Stimulated activated CD4-positive, alpha-beta T cell treated with anti-CD3 and anti-CD28 coated beads, Interleukin-4, amount 100 ng/mL, for 48 hours (primary cell): Measurements from ENCODE around the gene HS1BP3.

Experiments
- DNase-seq, 2 donors: peaks; one replicate each; pipeline ENCODE4 v3.0.0-alpha.2; 2020; ENCODE audit warnings: low read depth in 2 of 2

HS1BP3 gene

DNA sequence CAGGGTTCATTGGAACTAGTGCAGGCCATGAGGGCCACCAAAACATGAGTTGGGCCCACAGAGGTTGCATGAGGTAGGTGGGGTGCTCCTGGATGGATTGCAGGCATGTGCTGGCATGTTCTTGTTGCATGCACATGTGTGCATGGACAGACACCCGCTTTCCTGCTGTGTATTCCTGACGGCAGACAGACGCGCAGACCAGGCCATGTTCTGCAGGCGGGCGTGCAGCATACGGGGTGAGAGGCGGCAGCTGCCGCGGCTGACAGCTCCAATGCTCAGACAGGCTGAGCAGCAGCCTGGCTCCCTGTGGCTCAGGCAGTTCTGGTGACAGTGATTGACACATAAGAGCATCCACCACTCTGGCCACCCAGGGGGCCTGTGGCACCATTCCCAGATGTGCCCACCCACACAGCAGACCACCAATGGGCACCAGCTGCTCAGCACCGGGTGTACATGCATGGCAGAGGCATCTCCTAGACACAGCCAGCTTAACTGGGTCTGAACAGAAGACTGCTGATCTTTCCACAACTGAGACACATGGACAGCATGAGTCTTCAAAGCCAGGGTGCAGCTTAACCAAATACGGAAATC is 21.2 kb downstream of the HS1BP3 start:
- no peak for DNase-seq

GRCh38 chr2:20629181-20629580 is 21.7 kb downstream of the HS1BP3 start:
- no peak for DNase-seq

- no peak for DNase-seq
Observed at GRCh38 chr2:20627712-20628380, 23.1 kb downstream of the HS1BP3 start.

DNA sequence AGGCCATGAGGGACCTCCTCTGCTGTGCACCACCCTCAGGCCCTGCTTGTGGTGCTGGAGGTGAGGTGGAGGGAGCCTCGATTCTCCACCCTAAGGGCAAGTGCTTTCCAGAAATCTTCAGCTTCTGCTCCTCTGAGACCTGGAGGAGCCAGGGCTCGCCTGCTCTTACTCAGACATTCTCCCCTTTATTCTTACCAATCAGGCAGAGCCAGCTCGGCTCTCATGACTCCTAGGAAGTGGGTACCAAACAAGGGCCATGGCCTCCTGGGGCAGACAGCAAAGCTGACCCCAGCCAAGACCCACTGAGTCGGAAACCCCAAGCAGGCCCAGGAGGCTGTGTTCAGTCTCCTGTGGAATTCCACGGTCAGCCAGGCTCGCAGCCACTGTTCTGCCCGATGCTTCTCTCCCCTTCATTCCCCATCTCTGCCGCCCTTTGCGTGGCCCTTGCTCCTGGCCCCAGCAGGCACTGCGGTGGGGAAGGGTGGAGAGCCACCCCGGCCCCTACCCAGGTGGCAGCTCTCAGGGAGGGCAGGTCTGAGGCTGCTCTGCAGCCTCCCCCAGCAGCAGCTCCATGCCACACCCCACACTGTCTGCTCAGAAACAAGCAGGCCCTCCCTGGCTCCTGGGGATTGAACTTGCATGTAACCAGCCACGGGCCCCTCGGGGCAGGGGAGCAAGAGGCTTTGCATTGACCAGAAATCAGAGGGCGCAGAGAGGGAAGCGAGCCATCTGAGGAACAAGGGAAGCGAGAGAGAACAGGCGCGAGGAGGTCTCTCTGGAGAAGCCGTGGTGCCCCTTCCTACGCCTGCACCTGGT is 24.0 kb downstream of the HS1BP3 start:
- no peak for DNase-seq

DNA sequence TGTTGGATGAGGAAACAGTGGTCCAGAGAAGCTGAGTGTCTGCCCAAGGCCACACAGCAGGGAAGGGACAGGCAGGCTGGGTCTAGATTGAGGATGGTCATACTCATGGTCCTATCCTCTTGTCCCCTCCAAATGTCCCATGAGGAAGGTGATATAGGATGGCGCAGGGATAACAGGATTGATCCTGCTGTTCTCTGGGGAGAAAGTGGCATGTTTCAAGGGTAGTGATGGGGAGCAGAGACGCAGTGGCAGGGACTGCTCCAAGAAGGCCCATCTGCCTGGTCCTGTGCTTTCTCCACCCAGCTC is 24.6 kb downstream of the HS1BP3 start:
- DNase-seq, result no peak

- no peak for DNase-seq
Observed at GRCh38 chr2:20625491-20626391, 25.2 kb downstream of the HS1BP3 start.

DNA sequence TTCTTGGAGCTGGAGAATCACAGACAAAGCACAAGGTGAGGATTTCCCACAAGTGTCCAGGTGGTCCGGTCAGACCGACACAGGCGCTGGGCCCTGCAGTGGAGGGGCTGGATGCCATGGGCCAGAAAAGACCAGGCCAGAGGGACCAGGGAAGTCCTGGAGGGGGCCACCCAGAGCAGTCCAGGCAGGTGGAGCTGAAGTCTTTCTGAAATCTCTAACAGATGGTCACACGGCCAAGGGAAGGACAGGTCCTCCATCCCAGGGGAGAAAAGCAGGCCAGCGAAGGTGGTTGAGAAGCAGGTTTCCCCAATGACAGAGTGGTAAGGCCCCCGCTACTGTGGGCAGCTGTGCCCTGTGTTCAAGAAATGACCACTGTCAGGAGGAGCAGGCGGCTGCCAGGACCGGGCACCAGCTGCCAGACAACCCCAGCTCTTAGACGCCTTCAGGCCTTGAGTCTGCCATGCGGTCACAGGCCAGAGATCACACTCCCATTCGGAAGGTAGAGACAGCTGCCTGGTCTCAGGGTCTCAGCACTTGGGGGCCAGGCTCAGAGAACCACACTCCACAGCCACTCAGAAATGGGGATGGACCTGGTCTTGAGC is 25.9 kb downstream of the HS1BP3 start:
- no peak for DNase-seq

DNA sequence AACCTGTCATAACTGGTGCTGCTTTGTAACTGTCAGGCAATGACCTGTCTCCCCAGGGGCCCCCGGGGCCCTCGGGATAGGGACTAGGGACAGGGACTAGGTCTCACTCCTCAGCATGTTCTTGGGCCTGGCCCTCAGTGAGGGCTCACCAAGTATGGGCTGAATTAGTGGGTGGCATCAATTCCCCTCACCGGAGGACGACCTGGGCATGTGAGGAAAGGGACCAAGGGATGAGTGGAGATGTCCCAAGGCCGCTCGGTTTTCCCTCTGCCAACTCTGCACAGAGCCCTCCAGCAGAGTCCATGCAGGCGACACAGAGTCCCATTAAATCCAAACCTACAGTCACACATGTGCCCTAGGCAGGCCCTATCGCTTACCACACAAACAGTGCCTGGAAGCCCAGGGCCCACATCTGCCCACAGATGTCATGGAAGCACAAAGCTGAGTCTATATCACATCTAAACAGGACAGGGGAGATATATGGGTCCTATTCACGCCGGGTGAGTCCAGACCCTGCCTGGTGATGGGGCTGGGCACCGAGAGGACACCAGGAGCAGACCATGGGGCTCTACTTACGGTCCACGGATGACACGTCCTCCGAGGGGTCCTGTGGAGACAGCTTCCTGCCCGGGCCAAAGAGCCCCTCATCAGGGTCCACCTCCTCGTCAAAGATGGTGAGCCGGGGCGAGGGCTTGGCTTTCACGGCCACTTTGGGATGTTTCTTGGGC is 26.6 kb downstream of the HS1BP3 start:
- no peak for DNase-seq

- DNase-seq, result no peak
Observed at GRCh38 chr2:20623741-20624155, 27.1 kb downstream of the HS1BP3 start.

GRCh38 chr2:20623241-20623640 is 27.7 kb downstream of the HS1BP3 start:
- DNase-seq, result no peak

GRCh38 chr2:20622731-20623130 is 28.2 kb downstream of the HS1BP3 start:
- no peak for DNase-seq

- no peak for DNase-seq
Observed at GRCh38 chr2:20622296-20622686, 28.6 kb downstream of the HS1BP3 start.

- no peak for DNase-seq
Observed at GRCh38 chr2:20621366-20622295, 29.3 kb downstream of the HS1BP3 start.

DNA sequence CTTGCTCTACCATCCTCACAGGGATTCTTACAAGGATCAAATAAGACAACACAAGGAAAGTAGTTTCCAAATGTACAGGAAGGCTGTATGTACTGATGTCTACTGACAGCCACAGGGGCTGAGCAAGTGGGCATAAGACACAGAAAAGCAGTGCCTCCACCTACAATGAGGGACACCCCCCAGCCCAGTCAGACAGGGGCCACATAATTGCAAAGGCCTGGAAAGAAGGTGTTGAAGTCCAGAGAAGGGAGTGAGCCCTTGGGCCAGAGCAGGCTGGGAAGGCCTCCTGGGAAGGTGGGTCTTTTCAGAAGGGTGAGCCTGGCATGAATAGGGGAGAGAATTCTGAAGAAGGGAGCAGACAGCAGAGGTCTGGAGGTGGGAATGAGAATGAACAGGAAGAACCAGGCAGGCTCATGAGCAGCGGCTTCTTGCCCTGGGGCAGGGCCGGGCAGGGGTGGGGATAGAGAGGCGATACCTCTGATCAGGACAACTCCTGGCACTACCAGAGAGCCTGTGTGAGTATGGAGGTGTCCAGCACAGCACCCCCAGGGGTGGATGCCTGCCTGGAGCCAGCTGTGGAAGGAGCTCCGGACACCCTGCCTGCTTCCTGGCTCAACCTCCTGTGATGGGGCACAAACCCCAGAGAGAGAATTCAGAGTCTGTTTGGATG is 30.1 kb downstream of the HS1BP3 start:
- no peak for DNase-seq

- no peak for DNase-seq
Observed at GRCh38 chr2:20620271-20620681, 30.6 kb downstream of the HS1BP3 start.

- DNase-seq, result no peak
Observed at GRCh38 chr2:20619624-20620024, 31.3 kb downstream of the HS1BP3 start.

- no peak for DNase-seq
Observed at GRCh38 chr2:20618886-20619521, 31.9 kb downstream of the HS1BP3 start.

DNA sequence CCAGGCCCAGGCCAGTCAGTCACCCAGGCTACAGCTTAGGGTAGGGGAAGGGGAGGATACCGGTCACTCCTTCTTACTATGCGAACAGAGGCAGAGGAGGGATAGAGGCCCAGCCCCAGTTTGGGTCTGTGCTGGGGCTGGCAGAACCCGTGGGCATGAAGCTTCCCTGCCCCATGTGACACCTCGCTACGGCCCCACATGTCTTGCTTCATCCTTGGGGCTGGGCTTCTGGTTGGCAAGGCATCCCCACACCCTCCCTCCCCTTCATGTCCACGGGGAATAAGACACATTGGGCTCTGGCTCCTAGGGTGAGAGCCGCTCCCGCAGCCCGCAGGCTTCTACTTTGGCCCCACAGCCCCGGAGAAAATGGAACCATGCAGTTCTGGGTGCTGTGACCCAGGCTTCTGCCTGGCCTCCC is 32.4 kb downstream of the HS1BP3 start:
- DNase-seq, result no peak
